Midbrain (tissue), 1 donor: ENCODE data around the gene LAYN.

ENCODE experiments used
- DNase-seq: peaks from one replicate; lab custom pipeline; 2025; lab: John Stamatoyannopoulos, UW

LAYN gene

DNA sequence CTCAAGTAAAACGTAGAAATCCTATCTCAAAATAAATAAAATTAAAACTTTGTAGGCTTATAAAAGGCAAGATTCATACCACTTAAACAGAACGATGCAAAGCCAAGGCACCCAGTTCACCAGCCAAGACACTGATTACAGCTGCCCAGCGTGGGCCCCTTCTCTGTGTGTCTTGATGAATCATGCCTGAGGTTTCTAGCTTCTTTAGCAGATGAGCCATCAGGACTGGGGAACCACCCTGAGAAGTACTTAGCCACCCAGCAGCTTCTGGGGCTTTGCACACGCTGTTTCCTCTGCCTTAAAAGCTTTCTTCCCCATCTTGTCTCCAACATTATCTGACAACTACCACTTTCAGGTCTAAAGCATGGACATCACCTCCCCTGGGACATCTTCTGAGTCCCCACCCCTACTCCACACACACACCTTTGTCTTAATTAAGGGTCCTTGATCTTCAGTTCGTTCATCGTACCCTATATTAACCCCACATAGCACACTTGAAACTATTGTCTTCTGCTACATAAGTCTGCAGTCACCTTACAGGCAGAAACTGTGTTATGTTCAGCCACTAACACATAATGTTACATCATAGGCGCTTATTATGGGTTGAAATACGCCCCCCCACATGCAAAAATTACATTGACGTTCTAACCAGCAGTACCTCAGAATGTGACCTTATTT is 8.7 kb upstream of the LAYN start:
- DNase-seq, result no peak

DNA sequence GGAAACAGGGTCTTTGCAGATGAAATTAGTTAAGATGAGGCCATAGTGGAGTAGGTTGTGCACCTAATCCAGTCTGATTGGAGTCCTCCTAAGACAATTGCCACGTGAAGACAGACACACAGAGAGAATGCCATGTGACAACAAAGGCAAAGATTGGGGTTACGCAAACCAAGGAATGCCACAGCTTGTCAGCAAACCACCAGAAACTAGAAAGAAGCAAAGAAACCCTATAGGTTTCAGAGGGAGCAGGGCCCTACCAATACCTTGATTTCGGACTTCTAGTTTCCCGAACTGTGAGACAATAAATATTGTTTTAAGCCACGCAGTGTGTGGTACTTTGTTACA is 8.2 kb upstream of the LAYN start:
- no peak for DNase-seq

DNA sequence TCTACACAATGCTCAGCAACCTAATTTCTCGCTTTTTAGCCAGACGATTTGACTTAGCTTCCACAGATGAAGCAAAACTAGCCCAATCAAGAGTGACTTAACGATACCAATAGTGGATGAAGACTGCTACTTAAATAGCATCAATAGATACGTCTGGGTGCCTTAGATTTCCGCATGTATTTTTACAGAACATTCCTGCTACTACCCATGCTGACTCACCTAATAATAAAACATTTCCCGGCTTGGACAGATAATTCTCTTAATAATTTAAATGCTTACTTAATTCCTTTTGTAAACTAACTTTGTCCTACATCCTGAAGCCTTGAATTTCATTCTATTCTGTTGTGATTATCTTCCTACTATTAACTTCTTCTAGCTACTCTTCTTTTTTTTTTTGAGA is 5.2 kb upstream of the LAYN start:
- no peak for DNase-seq

DNA sequence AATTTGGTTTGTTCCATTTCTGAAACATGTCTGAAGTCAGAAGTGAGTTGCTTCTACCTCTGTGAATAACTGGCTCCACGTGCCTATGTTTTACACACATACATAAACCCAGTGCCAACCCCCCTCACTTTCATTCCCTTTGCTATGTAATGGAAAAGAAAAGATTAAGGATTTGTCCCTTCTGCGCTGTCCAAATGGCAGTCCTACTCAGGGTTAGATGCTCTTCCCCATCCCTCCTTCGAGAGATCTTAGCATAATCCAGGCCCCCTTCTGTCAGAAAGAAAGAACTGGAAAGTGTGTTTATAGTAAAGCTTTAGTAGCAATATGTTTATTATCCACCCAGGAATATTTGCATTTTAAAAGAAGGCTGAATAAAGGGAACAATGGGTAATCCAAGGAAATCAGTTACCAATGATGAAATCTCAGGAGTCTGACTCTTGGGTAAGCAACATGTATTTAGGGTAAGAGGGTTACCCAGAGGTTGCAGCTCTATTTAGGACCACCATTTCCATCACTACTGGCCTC is 3.1 kb upstream of the LAYN start:
- no peak for DNase-seq

DNA sequence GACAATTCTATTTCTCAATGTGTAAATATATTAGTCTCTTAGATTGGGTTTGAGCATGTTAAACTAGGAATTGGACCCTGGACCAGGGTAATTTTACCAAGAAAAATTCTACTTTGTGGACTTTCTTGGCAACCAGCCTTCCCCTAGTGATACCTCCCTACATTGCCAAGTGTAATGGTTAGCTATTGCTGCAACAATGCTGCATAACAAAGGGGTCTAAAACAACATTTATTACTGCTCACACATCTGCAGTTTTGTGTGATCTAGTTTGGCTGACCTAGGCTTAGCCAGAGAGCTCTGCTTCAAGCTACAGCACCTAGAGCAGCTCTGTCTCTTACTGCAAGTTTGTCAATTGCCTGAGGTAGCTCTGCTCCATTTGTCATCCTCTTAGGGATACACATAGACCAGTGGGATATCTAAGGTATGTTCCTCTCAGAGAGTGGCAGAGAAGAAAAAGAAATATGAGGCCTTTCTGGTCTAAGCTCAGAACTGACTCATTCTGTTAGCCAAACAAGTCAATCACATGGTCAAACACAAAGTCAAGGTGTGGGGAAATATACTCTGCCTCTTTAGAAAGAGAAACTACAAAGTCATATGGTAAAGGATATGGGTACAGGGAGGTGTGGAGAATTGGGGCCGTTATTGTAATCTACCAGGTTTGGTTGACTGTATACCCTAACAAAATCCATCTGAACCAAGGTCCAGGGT is 2.0 kb upstream of the LAYN start:
- DNase-seq, result no peak

DNA sequence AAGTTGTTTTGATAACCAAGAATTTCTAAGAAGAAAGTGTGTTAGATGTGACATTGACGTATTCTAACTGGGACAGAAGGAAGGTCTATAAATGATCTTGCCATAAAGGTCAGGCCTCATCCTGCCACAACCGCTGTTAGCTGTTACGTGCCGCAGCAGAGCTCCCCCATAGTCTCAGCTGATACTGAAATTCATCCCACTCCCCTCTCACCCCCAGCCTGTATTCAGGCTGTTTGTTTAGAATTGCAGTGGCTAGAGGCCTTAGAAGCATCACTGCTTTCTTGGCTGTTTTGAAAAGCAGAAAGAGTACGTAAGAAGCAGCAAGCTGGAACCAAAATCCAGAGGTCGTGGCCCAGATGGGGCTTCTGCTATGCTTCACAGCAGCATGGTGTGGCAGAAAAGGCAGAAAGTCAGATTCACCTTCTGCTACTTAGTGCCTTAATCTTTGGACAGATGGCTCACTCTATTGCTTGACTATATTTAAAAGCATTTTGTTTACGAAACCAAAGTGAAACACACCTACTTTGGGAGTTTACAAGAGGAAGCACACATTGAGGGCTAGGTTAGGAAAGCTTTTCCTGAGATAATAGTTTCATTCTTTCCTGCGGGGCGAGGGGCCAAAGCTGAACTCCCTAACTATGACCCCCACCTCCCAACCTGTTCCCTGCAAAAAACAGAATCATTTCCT is 950 bp upstream of the LAYN start:
- DNase-seq, result no peak

DNA sequence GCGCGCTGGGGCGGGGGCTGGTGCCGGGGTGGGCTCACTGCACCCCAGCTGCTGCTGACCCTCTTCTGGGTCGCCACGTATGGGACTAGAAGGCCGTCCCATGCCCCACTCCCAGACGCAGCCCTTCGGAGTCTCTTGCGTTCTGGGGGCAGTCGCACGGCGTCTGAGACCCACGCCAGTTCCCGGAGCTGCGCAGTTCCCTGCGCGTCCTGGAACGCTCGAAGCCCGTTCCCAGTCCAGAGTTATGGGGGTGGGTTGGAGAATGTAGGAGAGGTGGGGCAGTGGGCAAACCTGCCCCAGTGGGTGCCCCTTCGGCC is 375 bp downstream of the LAYN start:
- no peak for DNase-seq

DNA sequence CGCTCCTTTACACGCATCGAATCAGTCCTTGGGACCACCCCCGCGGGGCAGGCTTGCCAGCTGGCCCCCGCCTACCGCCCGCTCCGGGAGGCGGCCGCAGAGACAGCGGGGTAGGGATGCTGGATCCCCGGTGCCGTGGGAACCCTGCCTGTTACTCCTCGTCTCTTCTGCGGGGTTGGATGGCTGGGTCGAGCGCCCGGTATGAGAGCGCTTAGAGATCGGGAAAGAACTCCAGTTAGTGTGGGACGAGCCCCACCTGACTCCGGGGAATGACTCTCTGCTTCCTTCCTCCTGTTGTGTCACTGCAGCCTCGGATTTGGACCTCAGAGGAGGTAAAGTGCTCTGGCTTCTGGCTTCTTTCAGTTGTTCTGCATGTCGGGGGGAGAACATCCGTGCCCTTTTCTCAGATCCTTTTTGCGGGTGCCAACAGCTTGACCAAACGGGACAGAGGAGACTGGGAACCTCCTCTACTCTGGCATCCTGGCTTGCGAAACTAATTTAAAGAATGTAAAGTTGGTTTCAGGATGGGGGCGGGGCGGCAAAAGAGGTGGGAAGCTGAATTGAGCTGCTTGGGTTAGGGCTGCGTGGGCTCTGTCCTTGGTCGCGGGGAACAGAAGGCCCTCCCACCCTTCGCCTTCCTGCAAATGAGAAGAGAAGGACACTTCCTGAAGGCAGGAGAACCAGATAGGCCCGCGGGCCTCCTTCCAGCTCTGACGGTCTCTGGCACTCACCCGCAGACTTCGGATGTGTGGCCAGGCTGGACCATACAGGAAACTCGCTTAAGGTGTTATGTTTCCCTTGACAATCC is 938 bp downstream of the LAYN start:
- no peak for DNase-seq

DNA sequence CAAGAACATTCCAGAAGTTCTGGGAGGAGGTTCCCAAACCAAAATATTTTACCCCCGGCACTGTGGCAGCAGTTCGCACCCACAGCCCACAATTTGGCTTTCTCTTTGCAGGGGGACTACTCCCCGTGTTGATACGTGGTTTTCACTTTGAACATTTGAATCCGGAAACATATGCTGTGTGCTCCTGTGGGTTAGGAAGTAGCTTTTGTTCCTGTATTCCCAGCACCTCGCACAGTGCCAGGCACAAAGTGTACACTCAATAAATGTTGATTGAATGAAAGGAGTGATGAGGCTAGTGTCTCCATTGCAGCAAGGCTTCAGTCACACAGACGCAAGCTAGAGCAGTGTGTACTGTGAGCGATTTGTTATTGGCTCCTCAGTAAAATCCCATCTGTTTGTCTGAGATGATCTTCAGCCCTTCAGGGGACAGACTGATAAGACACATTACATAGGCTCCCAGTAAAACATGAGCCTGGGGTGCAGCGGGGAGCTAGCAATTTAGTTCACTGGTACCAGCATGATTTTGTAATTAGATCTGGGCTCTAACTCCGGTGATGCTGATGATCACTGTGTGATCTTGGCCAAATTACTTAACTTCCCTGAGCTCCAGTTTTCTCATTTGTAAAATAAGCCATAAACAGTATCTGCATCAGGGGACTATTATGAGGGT is 2.2 kb downstream of the LAYN start:
- no peak for DNase-seq

DNA sequence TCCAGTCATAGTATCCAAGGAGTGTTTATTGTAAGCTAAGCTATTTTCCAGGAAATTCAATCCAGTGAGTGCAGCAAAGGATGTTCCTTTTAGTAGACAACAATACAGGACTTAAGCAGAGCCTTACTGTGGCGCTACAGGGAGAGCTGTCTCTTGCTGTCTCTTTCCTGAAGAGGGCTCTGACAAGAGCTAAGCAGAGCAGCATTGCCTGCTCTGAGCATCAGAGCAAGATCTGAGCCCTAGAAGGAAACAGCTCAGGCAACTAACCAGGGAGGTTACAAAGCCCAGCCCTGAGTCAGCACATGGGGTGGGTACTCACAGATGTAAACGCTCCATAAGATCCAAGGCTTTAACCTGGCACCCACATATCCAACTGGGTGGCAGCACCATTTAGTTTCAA is 8.0 kb downstream of the LAYN start:
- DNase-seq, result no peak

DNA sequence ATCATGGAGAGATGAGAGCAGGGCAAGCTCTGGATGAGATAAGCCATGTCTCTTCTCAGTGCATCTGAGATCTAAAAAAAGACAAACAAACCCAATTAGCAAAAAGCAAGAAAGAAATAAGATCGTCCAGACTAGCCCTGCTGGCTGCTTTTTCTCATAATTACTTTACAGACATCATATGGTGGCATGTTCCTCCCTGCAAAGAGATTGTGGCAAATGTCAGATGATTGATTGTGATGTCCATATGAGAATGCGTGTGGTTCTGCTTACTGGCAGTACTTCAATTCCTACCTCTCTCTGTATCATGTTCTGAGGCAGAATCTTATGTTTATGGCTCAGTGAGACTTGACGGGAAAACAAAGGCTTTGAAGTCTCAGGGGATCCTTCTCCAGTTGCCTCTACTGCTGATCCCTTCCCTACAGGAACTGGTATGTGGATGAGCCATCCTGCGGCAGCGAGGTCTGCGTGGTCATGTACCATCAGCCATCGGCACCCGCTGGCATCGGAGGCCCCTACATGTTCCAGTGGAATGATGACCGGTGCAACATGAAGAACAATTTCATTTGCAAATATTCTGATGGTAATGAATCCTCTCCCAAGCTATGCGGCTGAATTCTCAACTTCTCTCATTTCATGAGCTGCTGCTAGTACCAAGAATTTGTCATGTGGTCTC is 8.8 kb downstream of the LAYN start:
- DNase-seq, result no peak

DNA sequence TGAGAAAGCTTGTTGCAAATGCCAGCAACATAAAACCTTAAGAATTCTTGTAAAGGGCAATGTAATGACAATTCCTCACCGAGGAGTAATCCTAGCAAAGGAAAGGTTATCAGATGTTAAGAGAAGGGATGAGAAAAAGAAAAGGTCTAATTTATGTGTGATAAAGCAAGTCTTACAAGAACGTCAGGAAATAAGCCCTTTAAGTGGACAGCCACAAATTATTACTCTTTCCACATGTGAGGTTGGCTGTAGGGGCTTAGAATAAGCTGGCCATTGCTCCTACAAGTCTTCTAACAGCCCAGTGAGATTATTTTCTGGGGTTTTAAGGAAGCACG is 9.3 kb downstream of the LAYN start:
- no peak for DNase-seq

DNA sequence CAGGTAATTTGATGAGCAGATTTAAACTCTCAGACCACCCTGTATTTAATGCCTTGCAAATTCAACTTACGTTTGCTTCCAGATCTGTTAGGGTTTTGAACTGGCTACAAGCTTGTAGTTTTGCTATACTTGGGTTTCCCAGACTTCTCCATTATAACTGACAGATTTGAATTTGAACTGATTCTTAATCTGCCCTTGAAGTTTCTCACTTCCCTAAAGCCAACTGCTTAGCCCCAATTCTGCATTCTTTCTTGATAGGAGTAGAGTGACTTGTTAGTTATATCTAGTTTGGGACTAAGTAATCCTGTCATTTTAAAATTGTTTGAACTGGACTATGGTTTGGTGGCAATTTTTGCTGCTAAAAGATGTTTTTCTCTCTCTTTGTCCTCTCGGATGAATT is 9.7 kb downstream of the LAYN start:
- DNase-seq, result no peak

DNA sequence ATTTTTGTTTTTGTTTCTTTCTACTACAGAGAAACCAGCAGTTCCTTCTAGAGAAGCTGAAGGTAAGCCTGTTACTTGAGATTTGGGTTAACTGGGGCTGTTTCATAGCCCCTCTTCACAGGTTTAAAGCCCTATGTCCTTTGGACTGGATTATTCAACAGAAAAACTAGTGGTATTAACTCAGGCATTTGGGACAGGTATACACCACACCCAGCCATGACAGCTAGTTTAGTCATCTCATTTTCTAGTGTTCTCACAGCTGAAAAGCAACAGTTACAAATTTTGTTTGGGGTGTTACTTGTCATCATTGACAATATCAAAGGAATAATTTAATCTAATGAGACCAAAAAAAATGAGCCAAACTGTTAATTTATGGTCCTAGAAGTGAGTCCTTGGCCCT is 14.0 kb downstream of the LAYN start:
- DNase-seq, result no peak

DNA sequence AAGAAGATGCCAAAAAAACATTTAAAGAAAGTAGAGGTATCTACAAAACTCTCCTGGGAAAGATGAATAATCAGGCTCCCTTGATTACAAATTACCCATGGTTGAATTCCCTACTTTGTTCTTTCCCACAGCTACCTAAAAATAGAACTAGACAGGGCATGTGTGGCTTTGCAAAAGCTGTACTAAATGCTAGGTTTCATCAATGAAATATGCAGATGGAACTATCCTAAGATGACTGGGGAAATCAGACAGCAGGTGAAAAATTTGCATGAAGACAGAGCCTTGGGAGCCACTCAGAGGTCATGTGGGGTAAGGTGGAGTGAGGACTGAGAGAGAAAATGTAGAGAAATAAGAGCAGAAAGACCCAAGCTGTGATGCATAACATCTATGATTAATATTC is 14.7 kb downstream of the LAYN start:
- DNase-seq, result no peak

DNA sequence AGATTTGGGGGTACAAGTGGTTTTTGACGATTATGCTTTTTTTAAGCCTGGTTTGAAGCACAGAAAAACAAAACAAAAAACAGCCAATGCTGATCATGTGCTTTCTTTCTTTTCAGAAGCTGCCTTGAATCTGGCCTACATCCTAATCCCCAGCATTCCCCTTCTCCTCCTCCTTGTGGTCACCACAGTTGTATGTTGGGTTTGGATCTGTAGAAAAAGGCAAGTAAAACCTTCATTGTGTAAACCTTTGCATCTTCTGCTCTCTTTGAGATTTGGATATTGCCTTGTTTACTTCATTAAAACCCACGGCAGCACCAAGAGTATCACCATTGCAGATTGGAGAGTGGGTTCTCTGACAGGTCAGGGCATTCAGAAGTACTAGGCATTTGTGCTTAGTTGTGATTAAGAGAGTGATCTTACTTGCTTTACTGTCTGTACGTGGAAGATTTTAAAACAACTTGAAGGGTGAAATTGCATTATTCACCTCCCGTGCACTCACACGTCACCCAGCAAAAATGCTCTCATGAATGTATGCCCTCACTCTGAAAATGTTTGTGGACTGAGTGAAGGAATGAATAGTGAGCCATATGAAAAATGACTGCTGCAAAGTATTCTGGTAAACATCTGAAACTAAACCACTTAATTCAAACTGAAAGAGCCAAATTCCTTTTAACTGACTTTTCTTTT is 17.0 kb downstream of the LAYN start:
- DNase-seq, result no peak

DNA sequence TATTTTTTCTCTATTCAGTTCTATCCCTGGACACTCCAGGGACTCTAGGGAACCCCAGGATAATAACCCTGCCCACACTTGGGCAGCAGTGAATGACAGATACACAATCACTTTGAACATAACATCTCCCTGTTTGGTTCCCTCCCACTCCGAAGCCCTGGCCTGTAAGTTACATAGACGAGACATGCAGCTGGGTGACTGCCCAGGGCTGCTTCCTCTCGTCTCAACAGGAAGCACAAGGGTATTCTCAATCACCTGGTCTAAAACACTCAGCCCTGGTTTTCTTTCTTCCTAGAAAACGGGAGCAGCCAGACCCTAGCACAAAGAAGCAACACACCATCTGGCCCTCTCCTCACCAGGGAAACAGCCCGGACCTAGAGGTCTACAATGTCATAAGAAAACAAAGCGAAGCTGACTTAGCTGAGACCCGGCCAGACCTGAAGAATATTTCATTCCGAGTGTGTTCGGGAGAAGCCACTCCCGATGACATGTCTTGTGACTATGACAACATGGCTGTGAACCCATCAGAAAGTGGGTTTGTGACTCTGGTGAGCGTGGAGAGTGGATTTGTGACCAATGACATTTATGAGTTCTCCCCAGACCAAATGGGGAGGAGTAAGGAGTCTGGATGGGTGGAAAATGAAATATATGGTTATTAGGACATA is 19.4 kb downstream of the LAYN start:
- no peak for DNase-seq

DNA sequence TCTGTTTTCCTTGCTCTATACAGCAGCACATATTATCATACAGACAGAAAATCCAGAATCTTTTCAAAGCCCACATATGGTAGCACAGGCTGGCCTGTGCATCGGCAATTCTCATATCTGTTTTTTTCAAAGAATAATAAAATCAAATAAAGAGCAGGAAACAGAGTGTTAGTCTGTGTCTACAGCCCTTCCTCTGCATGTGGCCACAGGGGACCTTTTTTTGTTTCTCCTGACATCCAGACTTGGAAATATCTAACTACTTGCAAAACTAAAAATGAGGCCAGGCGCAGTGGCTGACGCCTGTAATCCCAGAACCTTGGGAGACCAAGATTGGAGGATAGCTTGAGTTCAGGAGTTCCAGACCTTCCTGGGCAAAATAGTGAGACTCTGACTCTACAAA is 20.3 kb downstream of the LAYN start:
- no peak for DNase-seq

DNA sequence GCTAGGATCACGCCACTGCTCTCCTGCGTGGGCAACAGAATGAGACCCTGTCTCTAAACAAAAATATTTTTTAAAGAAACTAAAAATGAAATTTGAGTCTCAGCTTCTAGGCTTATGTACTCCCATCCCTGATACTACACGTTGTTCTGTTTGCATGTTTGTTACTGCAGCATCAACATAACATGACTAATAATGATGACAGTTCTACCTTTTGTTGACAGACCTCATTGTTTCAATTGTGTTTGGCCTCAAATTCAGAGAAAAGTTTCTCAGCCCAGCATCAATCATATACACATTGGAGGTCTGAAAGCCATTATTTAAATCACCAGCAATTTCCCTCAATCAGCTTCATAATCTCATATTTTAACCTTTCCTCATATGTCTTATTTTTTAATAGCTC is 20.8 kb downstream of the LAYN start:
- no peak for DNase-seq

DNA sequence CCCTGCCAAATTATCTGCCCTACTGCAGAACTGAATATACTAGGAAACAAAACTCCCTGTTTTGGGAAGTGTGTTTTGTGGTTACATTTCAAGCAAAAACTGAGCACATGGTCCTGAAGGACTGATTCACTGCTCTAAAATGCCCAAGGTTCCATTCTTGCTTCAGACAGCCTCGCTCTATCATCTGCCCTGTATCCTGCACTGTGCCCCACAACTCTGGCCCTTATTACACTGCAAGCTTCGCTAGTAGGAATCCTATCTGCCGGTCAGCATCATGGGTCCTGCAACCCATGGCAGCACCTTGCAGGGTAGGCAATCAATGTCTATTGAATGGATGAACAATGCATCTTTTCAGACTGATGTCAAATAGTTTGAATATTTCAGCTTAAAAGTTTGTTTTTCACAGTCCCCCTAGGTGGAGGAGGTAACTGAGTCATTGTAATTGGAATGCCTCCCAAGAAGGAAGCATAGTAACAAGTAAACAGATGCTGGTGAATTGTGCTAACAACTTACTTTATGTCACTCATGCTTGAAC is 21.3 kb downstream of the LAYN start:
- no peak for DNase-seq
